ENCODE results near the gene PLG. TPM values are rescaled to one million over a fixed set of nuclear protein-coding genes. Genes with fewer than 3 reads are reported as not detected.

PLG gene
- total RNA-seq, 1 experiment from 2014 or later: not detected

Other genes with a start within 250 kb of the PLG start
- gene LPA, start 38.0 kb upstream of the PLG start, total RNA-seq (2014; rRNA removed; shearing (Covaris generic)): not detected in 2 replicates